BJ (cell line): ENCODE data around the gene IGSF21. TPM values are rescaled to one million over a fixed set of nuclear protein-coding genes. Genes with fewer than 3 reads are reported as not detected.

Source experiments
- CTCF ChIA-PET: fragments of 350-600 bp; formaldehyde crosslinking; extraction: SDS; loops from one replicate; lab custom pipeline; 2021; ENCODE audit warnings: antibody characterized with exemption, inconsistent platforms; lab: Yijun Ruan, JAX
- POLR2A ChIA-PET: fragments of 300-600 bp; sonication (Branson Sonifier 250); formaldehyde crosslinking; extraction: SDS; loops from one replicate; lab custom pipeline; 2021; ENCODE audit warnings: antibody characterized with exemption; lab: Charles Lee
- DNase-seq: peaks from one replicate; pipeline ENCODE4 v3.0.0-alpha.2; 2011; ENCODE audit warnings: low read depth
- H3K27me3 ChIP-seq: 2 replicates; pipeline ENCODE4 v1.6.0; 2011; ENCODE audit warnings: low read length; ENCODE audit not compliant: control insufficient read depth, insufficient read depth
- H3K36me3 ChIP-seq: 2 replicates; pipeline ENCODE4 v1.5.1; 2011; ENCODE audit warnings: low read length; ENCODE audit not compliant: control insufficient read depth, insufficient read depth
- H3K4me3 ChIP-seq: 2 replicates; pipeline ENCODE4 v1.5.1; 2011; ENCODE audit warnings: low read depth, mild to moderate bottlenecking, control low read depth, low read length
- polyA plus RNA-seq: library from polyadenylated mRNA; depleted of rRNA; stranded (reverse); fragments of >200 nt; gene quantifications from 2 replicates; pipeline ENCODE4 v1.2.3, GENCODE V29; 2011
- TF ChIP-seq, protein P1 (sequence below): IDR thresholded peaks from 2 replicates; pipeline ENCODE4 v1.5.1; 2011; ENCODE audit warnings: low read depth, mild to moderate bottlenecking, control low read depth, inconsistent platforms, low read length, moderate library complexity; ENCODE audit not compliant: insufficient read depth

The IGSF21 gene
- polyA plus RNA-seq, 1 experiment = not detected

DNA sequence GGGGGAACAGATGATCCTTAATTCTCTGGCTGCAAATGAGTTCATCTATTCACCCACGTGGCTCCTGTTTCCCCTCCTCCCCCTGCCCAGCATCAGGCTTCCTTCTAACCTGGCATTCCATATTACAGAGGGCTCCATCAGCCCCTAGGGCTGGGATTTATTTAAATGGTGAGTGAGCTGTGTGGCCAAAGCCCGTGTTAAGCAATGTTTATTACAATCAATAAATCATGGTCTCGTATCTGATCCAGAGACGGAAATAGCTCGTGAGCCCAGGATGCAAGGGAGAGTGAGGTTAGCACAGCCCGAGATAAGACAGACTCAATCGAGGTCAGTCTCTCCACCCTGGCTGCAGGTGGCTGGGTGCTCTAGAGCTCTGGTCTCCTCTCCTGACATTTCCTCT is 43.1 kb upstream of the IGSF21 start:
- TF ChIP-seq, protein P1, sequence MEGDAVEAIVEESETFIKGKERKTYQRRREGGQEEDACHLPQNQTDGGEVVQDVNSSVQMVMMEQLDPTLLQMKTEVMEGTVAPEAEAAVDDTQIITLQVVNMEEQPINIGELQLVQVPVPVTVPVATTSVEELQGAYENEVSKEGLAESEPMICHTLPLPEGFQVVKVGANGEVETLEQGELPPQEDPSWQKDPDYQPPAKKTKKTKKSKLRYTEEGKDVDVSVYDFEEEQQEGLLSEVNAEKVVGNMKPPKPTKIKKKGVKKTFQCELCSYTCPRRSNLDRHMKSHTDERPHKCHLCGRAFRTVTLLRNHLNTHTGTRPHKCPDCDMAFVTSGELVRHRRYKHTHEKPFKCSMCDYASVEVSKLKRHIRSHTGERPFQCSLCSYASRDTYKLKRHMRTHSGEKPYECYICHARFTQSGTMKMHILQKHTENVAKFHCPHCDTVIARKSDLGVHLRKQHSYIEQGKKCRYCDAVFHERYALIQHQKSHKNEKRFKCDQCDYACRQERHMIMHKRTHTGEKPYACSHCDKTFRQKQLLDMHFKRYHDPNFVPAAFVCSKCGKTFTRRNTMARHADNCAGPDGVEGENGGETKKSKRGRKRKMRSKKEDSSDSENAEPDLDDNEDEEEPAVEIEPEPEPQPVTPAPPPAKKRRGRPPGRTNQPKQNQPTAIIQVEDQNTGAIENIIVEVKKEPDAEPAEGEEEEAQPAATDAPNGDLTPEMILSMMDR = no peak
- Histone ChIP-seq H3K4me3 (no peak overlapping the region), H3K36me3 (no peaks in the 10 kb centered on the region), H3K27me3 (no peaks in the 10 kb centered on the region)
- no peak for DNase-seq
- POLR2A ChIA-PET = no interaction called here
- CTCF ChIA-PET = no interaction called here

DNA sequence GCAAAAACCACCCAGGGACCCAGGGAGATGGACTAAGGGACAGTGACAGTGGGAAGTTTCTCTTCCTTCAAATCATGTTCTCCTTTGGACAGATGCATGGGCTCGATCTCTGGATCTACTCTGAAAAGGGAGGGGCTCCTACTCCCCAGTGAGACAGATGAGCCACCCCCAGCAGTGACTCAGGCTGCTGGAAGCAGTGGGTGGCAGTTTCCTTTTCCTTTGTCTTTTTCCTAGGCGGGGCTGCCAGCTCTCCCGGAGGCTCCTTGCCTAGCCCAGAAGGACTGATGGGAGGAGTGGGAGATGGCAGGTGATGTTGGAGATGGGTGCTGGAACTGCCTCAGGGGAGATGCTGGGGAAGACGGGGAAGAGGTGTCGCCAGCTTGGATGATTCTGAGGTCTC is 41.0 kb upstream of the IGSF21 start:
- DNase-seq = no peak
- H3K36me3 ChIP-seq = no peaks in the 10 kb centered on the region
- CTCF ChIA-PET = interaction anchor here (0.9 kb wide), 1 partner anchor 30 kb away, joined by 4 read pairs; no protein-coding TSS in a partner anchor
- POLR2A ChIA-PET = no interaction called here
- no peaks in the 10 kb centered on the region for H3K27me3 ChIP-seq
- no peak overlapping the region for H3K4me3 ChIP-seq
- TF ChIP-seq, protein P1 = no peak

DNA sequence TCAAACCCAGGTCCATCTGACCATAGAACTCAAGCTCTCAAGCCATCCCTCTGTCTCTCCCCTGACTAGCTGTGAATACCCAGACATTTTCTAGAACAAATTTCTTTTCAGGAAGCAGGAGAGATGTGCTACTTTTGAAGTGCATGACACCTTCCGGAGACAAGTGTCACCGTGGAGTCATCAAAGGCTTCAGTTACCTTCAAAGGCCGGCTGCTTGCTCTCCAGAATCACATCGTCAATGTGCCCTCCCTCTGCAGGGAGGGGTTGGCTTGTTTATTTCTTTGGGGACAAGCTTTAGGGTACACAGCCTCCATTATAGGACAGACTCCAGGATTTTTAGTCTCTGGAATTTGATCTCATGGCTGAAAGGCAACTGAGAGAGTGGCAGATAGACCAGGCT is 37.7 kb upstream of the IGSF21 start:
- CTCF ChIA-PET = no interaction called here
- TF ChIP-seq, protein P1 = no peak
- POLR2A ChIA-PET = no interaction called here
- no peak for DNase-seq
- H3K4me3 ChIP-seq = no peak overlapping the region
- no peaks in the 10 kb centered on the region for H3K36me3 ChIP-seq
- H3K27me3 ChIP-seq = no peaks in the 10 kb centered on the region

DNA sequence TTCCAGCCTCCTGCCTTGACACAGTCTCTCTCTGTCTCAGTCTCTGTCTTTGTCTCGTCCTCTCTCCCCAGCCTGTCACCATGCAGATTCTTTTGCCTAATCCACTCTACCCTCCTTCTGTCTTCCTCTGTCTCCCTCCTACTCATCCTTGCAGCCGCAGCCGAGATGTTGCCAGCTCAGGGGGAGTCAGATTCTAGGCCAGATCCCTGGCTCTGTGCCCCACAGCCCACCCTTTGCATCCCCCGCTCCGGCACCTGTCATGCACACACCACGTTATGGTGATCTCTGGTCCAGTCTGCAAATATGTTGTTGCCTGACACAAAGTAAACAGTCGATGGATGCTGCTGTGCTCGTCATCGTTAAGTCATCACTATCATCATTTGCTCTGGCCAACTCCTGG is 35.5 kb upstream of the IGSF21 start:
- no peaks in the 10 kb centered on the region for H3K27me3 ChIP-seq
- POLR2A ChIA-PET = no interaction called here
- DNase-seq = no peak
- no peak overlapping the region for H3K4me3 ChIP-seq
- TF ChIP-seq, protein P1 = no peak
- no peaks in the 10 kb centered on the region for H3K36me3 ChIP-seq
- CTCF ChIA-PET = no interaction called here

DNA sequence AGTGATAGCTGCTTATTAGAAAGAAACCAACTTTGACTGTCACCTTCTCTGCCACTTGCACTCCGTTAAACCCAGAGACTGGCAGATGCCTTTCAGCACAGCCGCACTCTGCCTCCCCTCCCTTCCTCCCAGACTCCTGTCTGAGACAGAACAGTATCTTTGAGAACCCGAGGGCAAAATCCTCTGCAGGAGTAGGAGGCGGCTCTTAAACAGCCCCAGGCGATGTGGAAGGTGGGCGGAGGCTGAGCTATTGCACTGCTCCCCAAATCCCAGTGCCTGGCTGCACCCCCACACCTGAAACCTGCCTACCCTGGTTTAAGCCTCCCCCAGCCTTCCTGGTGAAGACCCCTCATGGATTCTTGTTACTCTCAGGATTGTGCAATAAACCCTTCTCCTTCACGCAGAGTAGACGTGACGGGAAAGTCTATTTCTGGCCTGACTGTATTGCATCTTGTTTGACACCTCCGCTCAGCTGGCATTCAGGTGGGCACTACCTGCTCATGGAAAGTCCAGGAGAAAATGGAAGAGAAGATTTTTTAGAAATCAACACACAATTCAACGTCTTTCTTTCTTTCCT is 34.4 kb upstream of the IGSF21 start:
- ChIA-PET POLR2A (no interaction called here), CTCF (no interaction called here)
- TF ChIP-seq, protein P1 = no peak
- H3K4me3 ChIP-seq = no peak overlapping the region
- no peak for DNase-seq
- H3K36me3 ChIP-seq = no peaks in the 10 kb centered on the region
- no peaks in the 10 kb centered on the region for H3K27me3 ChIP-seq
